IPS-20b (cell line): Measurements from ENCODE around the gene PHYH.
A peak's percentile ranks its signal among the peaks of the same experiment; 100 is the strongest.

Experiments
- H3K27ac ChIP-seq: one replicate; pipeline ENCODE4 v1.5.1; 2013; ENCODE audit warnings: low read length
- H3K27me3 ChIP-seq: 2 replicates; pipeline ENCODE4 v1.6.1; 2013; ENCODE audit warnings: mild to moderate bottlenecking, low read length, inconsistent platforms; ENCODE audit not compliant: insufficient read depth
- H3K36me3 ChIP-seq: 2 replicates; pipeline ENCODE4 v1.6.1; 2013; ENCODE audit warnings: low read depth, mild to moderate bottlenecking, inconsistent platforms, low read length, moderate library complexity; ENCODE audit not compliant: insufficient read depth
- H3K4me1 ChIP-seq: 2 replicates; pipeline ENCODE4 v1.6.1; 2013; ENCODE audit warnings: mild to moderate bottlenecking, control low read depth, inconsistent platforms, low read length, moderate library complexity; ENCODE audit not compliant: insufficient read depth
- H3K4me3 ChIP-seq: 2 replicates; pipeline ENCODE4 v1.5.1; 2013; ENCODE audit warnings: mild to moderate bottlenecking, low read length, inconsistent platforms
- H3K9ac ChIP-seq: 2 replicates; pipeline ENCODE4 v1.6.1; 2013; ENCODE audit warnings: low read depth, mild to moderate bottlenecking, inconsistent platforms, low read length, moderate library complexity
- H3K9me3 ChIP-seq: 2 replicates; pipeline ENCODE4 v1.6.1; 2013; ENCODE audit warnings: mild to moderate bottlenecking, low read depth, low read length, inconsistent platforms; ENCODE audit not compliant: insufficient read depth

Gene PHYH

DNA sequence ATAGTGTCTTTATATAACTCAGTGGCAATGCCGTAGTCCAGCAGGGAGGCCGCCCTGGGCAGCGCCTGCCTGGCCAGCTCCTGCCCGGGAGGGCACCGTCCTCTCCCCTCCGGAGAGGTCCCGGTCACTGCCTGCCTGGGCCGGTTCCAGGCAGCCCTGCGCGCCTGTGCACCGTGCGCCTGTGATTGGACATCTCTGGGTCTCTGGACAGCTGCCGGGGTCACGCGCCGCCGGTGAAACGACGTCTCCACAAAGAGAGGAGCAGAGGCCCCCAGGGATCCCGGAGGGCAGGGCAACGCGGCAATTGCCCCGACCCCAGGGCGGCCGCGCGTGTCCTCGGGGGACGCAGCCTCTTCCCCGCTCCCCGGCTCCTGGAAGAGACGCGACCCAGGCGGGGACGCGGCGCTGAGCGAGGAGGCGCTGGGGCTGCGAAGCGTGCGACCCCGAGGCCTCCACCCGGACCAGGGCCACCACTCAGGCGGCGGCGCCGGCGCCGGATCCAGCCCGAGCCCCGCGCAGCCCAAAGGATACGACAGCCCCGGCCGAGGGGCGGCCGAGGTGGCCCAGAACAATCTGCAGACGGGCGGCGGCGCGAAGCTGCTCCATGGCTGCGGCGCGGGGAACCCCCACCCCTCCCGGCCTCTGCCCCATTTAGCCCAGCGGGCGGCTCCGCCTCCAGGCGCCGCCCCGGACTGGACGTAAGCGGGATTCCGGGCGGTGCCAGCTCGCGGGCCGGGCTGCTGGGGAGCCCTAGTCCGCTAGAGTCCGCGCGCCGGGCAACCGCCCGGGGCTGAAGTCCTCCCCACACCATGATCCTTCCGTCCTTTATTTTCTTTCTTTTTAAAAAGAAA, at the start of gene PHYH:
PHYH (minus strand) TSS at position 628 of the 851 bp plus-strand sequence; CDS start at position 606, 22 bp downstream.
- peak within 1 kb of the TSS; percentile 49; the same call in 1 of the 2 replicates for H3K9ac ChIP-seq
- peaks cover 6% of the 10 kb centered on the region for H3K27me3 ChIP-seq
- H3K27ac ChIP-seq, result no peak within 1 kb of the TSS
- H3K4me1 ChIP-seq, result no peaks in the 10 kb centered on the region; the same call in 1 of the 2 replicates
- H3K9me3 ChIP-seq, result no peaks in the 10 kb centered on the region
- H3K4me3 ChIP-seq, result peak within 1 kb of the TSS; percentile 65
- no peaks in the 10 kb centered on the region for H3K36me3 ChIP-seq

DNA sequence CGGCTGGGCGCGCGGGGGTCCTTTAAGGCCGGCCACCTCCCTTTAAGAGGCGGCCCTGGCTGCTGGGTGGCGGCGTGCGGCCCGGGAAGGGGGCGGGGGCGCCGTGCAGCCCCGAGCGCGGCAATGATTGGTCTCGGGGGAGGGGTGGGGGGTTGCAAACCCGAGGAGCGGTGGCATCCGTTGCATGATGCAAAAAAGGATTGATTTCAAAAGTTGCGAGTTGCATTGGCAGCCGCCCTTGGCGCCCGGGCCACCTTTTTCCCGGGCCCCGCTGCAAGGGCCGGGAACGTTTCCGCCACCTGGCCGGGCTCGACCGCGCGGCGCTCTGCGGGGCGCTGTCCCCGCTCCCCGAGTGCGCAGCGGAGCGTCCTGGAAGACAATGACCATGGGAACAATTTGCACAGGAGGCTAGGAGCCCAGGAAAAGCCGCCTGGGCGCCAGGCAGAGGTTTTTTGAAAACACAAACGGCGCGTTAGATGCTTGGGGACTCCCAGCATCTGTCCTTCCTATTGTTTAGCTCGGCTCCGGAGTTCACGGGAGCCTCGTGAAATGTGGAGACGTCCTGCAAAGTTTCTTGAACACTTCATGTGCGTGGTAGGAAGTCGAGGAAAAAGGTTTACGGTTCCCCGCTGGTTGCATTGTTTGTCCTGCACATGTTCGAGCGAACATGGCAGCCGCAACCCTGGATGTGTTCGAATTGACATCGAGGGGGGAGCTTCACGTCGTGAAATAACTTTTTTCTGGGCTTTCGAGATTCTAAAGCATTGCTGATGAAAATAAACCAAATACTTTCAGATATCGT, 48.6 kb upstream of the PHYH start, which contains the start of gene SEPHS1:
SEPHS1 (minus strand) TSS at position 78 of the 802 bp plus-strand sequence. CDS start 3,343 bp downstream, outside the sequence.
- peak within 1 kb of the TSS; percentile 90 for H3K4me3 ChIP-seq
- no peaks in the 10 kb centered on the region for H3K9me3 ChIP-seq
- peaks cover 15% of the 10 kb centered on the region for H3K27me3 ChIP-seq
- peaks cover 21% of the 10 kb centered on the region for H3K36me3 ChIP-seq
- peak within 1 kb of the TSS; percentile 89 for H3K27ac ChIP-seq
- peaks cover 42% of the 10 kb centered on the region for H3K4me1 ChIP-seq
- peak within 1 kb of the TSS; percentile 96 for H3K9ac ChIP-seq

DNA sequence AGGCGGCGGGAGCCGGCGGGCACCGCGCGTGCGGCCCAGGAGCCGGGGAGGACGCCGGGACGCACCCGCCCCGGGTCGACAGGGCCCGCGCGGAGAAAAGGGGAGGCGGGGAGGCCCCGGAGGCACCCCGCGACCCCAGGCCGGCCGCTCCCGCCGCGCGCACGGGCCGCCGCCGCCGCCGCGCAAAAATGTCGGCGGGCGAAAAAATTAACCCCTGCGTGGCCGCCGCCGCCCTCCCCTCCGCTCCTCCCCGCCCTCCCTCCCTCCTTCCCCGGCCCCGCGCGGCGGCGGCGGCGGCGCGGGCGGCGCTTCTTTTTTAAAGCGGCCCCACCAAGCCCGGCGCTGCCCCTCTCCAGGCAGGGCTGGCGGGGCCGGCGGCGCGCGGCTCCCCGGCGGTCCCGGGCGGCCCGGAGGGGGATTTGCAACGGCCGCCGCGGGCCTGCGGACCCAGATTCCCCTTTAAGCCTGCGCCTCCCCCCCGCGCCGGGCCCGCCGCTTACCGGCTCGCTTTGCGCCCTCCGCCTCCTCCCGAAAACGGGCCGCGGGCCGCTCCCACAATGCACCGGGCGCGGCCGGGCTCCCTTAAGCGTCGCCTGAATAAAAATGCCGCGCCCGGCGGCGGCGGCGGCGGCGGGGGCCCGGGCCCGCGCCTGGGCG, 47.8 kb upstream of the PHYH start:
- H3K9ac ChIP-seq, result no peak overlapping the region
- peaks cover 15% of the 10 kb centered on the region for H3K27me3 ChIP-seq
- H3K4me3 ChIP-seq, result no peak overlapping the region; the same call in 1 of the 2 replicates
- no peaks in the 10 kb centered on the region for H3K9me3 ChIP-seq
- H3K36me3 ChIP-seq, result peaks cover 29% of the 10 kb centered on the region
- H3K27ac ChIP-seq, result no peak overlapping the region
- H3K4me1 ChIP-seq, result peaks cover 34% of the 10 kb centered on the region

DNA sequence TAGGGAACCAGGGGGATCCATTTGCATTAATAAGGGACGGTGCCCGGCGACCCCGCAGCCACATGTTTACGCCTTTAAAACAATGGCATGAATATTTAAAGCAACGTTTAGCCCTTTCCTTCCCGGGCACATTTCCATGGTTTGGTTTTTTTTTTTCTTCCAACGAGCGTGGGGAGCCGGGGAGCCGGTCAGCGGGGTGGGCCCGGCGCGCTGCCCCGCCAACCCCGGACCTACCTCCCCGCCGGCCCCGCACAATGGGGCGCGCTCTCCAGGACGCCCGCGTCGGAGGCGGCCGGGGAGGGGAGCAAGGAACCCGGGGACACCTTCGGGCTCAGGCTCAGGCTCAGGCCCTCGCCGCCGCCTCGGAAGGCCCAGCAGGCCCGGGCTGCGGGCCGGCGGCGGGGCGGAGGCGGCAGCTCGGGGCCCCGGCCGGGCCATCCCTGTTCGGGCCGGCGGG, 47.2 kb upstream of the PHYH start:
- H3K36me3 ChIP-seq, result peaks cover 34% of the 10 kb centered on the region
- H3K9ac ChIP-seq, result peak overlapping the region; percentile 96
- peaks cover 28% of the 10 kb centered on the region for H3K4me1 ChIP-seq
- H3K9me3 ChIP-seq, result no peaks in the 10 kb centered on the region
- peaks cover 13% of the 10 kb centered on the region for H3K27me3 ChIP-seq
- peak overlapping the region; percentile 63 for H3K27ac ChIP-seq
- peak overlapping the region; percentile 90 for H3K4me3 ChIP-seq

DNA sequence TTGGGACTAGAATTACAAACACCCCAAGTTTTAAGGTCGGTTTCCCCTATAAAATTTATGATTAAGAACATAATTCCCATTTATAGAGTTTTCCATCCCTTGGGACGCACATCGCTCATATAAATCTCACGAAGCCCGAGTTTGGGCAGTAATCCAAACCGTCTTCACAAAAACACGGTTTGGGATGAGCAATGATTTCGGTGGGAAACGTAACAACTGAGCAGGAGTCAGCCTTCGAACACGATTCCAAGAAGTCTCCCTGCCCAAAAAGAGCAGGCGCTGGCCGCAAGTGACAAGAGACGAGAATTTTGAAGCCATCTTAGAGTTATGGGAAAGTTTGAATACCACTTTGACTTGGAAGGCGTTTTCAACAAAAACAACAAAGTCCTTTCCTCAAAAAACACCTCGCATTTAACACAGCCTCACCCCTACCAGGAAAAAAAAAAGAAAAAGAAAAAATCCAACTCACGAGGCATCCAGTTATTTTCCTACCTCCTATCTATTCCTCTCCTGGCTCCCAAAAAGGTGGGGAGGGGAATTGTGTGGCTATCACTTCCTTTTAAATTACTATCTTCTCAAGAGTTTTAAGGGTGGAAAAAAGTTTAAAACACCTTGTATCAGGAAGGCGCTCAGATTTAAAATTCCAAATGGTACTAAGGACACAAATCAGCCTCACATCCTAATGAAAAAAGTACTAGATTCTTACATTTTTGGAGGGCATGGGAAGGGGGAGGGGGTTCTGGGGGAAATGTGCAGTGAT, 46.6 kb upstream of the PHYH start:
- H3K27me3 ChIP-seq, result peaks cover 8% of the 10 kb centered on the region; the same call in 1 of the 2 replicates
- no peaks in the 10 kb centered on the region for H3K9me3 ChIP-seq
- peak overlapping the region; percentile 63 for H3K27ac ChIP-seq
- peaks cover 26% of the 10 kb centered on the region for H3K4me1 ChIP-seq
- peak overlapping the region; percentile 96 for H3K9ac ChIP-seq
- H3K4me3 ChIP-seq, result peak overlapping the region; percentile 90
- H3K36me3 ChIP-seq, result peaks cover 37% of the 10 kb centered on the region

DNA sequence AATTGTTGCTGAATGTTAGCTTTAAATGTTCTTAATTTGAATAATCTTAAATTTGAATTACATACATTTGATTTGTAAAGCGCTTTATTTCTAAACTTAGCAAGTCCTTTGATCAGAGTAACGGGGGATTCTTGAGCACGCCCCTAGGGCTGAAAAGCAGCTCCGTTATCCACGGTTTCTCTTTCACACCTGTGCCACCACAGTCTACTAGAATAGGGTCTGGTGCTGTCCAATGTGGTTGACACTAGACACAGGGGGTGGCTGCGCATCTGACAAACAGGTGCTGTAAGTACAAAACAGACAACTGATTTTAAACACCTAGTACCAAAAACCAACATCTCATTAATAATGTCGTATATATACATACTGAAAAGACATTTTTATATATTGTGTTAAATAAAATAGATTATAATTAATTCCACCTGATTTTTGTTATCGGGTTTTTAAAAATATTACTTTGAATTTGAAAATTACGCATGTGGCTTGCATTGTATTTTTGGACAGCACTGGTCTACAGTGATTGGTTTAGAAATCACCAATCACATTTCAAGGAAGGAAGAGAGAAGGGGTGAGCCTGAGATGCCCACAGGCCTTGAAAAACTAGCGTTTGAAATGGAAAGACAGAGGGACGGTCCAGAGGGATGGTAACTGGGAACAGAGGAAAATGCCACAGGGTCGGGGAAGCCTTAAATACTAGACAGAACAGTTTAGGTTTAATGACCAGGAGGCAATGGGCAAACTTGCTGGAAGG, 40.9 kb upstream of the PHYH start:
- Histone ChIP-seq H3K9me3 (no peaks in the 10 kb centered on the region), H3K36me3 (peaks cover 92% of the 10 kb centered on the region), H3K9ac (no peak overlapping the region), H3K27ac (no peak overlapping the region), H3K4me1 (peaks cover 17% of the 10 kb centered on the region), H3K4me3 (peak overlapping the region; percentile 13; the same call in 1 of the 2 replicates), H3K27me3 (no peaks in the 10 kb centered on the region)

DNA sequence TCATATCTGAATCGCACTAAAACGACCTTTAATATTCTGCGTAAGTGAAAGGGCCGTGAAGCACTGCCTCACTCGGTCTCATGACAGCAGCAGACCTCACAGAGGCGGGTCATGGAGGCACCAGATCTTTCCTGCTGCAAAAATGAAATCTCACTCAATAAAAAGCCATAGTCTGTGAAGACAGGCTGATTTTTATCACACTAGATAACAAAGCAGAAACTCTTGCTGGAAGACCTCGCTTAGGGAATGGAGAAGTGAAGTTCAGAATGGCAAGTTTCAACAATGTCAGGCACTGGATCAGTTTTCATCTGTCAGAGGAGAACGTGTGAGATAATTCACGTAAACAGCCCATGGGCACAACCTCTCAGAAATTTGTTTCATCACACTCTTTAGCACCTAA, 40.2 kb upstream of the PHYH start:
- Histone ChIP-seq H3K27me3 (no peaks in the 10 kb centered on the region), H3K36me3 (peaks cover 95% of the 10 kb centered on the region), H3K9me3 (no peaks in the 10 kb centered on the region), H3K27ac (no peak overlapping the region), H3K4me3 (no peak overlapping the region), H3K4me1 (peaks cover 13% of the 10 kb centered on the region), H3K9ac (no peak overlapping the region)

DNA sequence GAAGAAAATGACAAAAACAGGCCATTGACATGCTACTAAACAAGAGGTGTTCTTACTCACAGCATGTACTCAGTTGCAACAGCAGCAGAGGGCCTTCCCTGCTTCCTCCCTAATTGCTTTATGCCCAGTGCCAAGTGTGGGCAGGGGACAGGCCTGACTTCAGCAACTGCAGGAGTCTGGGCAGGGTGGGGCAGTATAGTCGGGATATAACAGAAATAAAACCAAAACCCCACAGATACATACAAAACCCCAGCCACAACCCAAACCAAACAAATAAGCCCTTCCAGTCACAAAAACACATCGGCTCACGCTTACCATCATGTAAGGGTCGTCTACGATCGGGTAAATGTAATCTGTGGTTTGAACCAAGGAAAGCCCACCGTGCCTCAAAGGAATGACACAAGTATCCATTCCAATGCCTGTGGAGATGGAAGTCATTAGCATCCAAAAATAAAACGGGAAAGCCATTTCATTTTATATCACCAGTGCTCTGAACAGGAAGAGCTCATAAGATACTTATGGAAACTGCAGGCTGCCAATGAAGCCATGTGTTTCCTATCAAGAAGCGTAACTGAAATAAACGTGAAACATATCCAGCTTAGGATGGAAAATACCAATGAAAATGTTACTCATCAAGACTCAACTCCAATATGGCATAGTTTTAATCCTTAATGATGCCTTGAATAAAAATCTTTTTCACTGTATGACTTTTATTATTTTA, 38.7 kb upstream of the PHYH start:
- Histone ChIP-seq H3K4me1 (peaks cover 4% of the 10 kb centered on the region; the same call in 1 of the 2 replicates), H3K27ac (no peak overlapping the region), H3K9me3 (no peaks in the 10 kb centered on the region), H3K36me3 (peaks cover 95% of the 10 kb centered on the region), H3K27me3 (no peaks in the 10 kb centered on the region), H3K4me3 (no peak overlapping the region), H3K9ac (no peak overlapping the region)

DNA sequence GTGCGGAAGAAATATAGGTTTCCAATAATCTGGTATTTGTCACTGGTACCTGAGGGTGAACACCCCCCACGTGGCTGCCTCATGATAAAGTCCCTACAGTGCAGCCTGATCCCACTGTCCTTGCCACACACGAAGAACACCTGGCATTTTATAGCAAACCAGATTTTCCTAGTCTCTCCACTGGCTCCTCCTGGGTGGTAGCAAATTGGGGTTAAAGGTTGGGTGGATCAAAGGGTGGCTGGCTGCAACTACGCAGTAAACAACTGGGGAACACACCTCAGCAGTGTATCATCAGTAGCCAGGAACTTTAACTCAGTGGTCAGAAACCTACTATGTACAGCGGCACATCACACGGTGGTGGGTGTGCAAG, 37.9 kb upstream of the PHYH start:
- Histone ChIP-seq H3K4me3 (no peak overlapping the region), H3K27ac (no peak overlapping the region), H3K4me1 (peaks cover 4% of the 10 kb centered on the region; the same call in 1 of the 2 replicates), H3K27me3 (no peaks in the 10 kb centered on the region), H3K9ac (no peak overlapping the region), H3K9me3 (no peaks in the 10 kb centered on the region), H3K36me3 (peaks cover 95% of the 10 kb centered on the region)
